ENCODE data around the gene GABARAP.

Gene GABARAP

DNA sequence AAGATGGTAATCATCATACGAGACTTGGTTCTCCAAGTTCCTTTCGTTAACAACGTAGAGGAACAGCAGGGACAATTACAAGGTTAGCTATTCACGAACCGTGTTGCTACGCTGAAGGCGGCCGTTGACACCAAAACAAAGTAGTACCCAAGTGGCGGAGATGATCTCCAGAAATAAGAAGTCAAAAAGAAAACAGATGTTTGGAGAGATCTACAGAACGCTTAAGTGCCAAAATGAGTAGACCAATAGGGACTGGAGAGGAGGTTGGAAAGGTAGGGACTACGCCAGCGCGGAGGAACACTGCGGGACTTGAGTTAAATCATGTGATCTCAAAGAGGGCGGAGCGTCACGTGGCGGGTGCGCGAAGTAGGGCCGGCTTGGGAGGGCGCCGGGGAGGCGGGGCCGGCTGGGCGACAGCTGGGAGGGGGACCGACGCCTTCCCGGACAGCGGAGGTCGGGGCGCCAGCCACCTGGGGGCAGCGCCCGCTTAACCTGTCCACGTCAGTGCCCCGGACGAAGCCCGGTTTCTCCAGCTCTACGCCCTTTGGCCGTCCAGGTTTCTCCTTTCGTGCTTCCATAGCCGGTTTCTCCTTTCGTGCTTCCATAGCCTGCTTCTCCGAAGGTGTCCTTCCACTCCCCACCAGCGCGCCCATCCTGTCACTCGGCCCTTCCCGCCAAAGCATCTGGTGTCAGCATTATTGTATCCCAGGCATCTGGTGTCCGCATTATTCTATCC lies 636 bp upstream of the GABARAP start:
- no peaks in the 10 kb centered on the region for H3K27me3 ChIP-seq (ENCODE audit: control insufficient read depth in 1 of 2, insufficient read depth in 1 of 2, low read length in 2 of 2)
- H2BK120ac ChIP-seq (ENCODE audit: low read depth, low read length), result peak overlapping the region; percentile 21
- H3K9ac ChIP-seq (ENCODE audit: low read length), result peak overlapping the region; percentile 97
- peak overlapping the region; percentile 91 for H3K4me2 ChIP-seq (ENCODE audit: low read length, poor library complexity, severe bottlenecking)
- peak overlapping the region; percentile 68 to 90 for H3K18ac ChIP-seq (ENCODE audit: low read depth in 1 of 2, low read length in 2 of 2)
- peak overlapping the region in 1 of 2 experiments; percentile 80 for H3K14ac ChIP-seq (ENCODE audit: low read length in 2 of 2)
- peak overlapping the region in 1 of 2 experiments; percentile 84 for H3K23ac ChIP-seq (ENCODE audit: low read length in 2 of 2)
- H2BK12ac ChIP-seq (ENCODE audit: low read length in 2 of 2), result peak overlapping the region; percentile 20 to 45
- H3K9me3 ChIP-seq (ENCODE audit: control insufficient read depth, low read length), result no peaks in the 10 kb centered on the region
- H2AFZ ChIP-seq (ENCODE audit: low read depth, low read length), result peak overlapping the region; percentile 78
- peak overlapping the region; percentile 54 for H4K8ac ChIP-seq (ENCODE audit: low read length)
- 1% methylated on average over 48 of the region's 49 CpGs for WGBS
- peak overlapping the region; percentile 14 for H2BK5ac ChIP-seq (ENCODE audit: low read depth, low read length, poor library complexity, severe bottlenecking)
- H3K4ac ChIP-seq (ENCODE audit: low read depth in 1 of 2, low read length in 2 of 2), result peak overlapping the region; percentile 36 to 96
- H3K79me1 ChIP-seq (replicated peaks; ENCODE audit: low read length, poor library complexity, severe bottlenecking), result peaks cover 14% of the 10 kb centered on the region
- peaks cover 32 to 47% of the 10 kb centered on the region in 2 experiments for H3K36me3 ChIP-seq (ENCODE audit: control insufficient read depth in 1 of 2, insufficient read depth in 2 of 2, low read depth in 1 of 2, low read length in 2 of 2)
- DNase-seq, result peak; percentile 97
- peak overlapping the region; percentile 4 for H4K91ac ChIP-seq (ENCODE audit: low read length)
- H2AK5ac ChIP-seq (ENCODE audit: low read length, severe bottlenecking), result peak overlapping the region; percentile 31
- H3K4me3 ChIP-seq (ENCODE audit: insufficient read depth in 1 of 2, low read depth in 1 of 2, low read length in 2 of 2), result peak overlapping the region; percentile 89 to 98
- H2BK15ac ChIP-seq (ENCODE audit: low read depth, poor library complexity, severe bottlenecking), result no peak overlapping the region
- peak overlapping the region; percentile 98 for H3K27ac ChIP-seq (ENCODE audit: low read length, poor library complexity, severe bottlenecking)
- peaks cover 15% of the 10 kb centered on the region for H3K4me1 ChIP-seq (ENCODE audit: control insufficient read depth, insufficient read depth, low read depth, low read length)

DNA sequence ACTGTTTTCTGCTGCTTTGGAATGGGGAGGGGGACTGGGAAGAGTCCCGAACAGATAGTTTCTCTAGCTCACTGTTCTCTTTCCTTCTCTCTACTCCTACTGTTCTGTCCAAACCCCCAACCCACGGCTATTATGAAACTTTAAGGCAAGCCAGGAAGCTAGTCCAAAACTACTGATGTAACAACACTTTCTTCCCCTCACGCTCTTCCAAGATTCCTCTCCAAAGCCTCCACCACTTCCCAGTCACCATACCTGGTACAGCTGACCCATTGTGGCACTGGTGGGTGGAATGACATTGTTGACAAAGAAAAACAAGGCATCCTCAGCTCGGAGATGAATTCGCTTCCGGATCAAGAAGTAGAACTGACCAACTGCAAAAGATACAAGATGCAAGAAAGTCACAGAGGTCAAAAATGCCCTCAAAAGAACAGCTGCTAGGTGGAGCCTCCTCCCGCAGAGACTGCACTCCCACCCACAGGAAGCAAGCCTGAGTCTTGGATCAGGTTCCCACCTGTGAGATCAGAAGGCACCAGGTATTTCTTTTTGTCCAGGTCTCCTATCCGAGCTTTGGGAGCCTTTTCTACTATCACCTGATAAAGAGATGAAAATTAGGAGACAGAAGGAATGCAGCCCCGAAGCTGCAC lies 1.0 kb downstream of the GABARAP start:
- no peak overlapping the region for H4K8ac ChIP-seq (ENCODE audit: low read length)
- H3K27me3 ChIP-seq (ENCODE audit: control insufficient read depth in 1 of 2, insufficient read depth in 1 of 2, low read length in 2 of 2), result no peaks in the 10 kb centered on the region
- WGBS, result 49% methylated on average over 8 of the region's 9 CpGs
- H2AK5ac ChIP-seq (ENCODE audit: low read length, severe bottlenecking), result peak overlapping the region; percentile 78
- H3K4me1 ChIP-seq (ENCODE audit: control insufficient read depth, insufficient read depth, low read depth, low read length), result peaks cover 21% of the 10 kb centered on the region
- H3K27ac ChIP-seq (ENCODE audit: low read length, poor library complexity, severe bottlenecking), result peak overlapping the region; percentile 98
- H3K79me1 ChIP-seq (replicated peaks; ENCODE audit: low read length, poor library complexity, severe bottlenecking), result peaks cover 13% of the 10 kb centered on the region
- no peak overlapping the region for H2BK15ac ChIP-seq (ENCODE audit: low read depth, poor library complexity, severe bottlenecking)
- H3K9ac ChIP-seq (ENCODE audit: low read length), result peak overlapping the region; percentile 97
- H3K18ac ChIP-seq (ENCODE audit: low read depth in 1 of 2, low read length in 2 of 2), result peak overlapping the region in 1 of 2 experiments; percentile 58
- peak overlapping the region in 1 of 2 experiments; percentile 64 for H3K14ac ChIP-seq (ENCODE audit: low read length in 2 of 2)
- H3K23ac ChIP-seq (ENCODE audit: low read length in 2 of 2), result peak overlapping the region in 1 of 2 experiments; percentile 84
- DNase-seq, result no peak
- H3K4ac ChIP-seq (ENCODE audit: low read depth in 1 of 2, low read length in 2 of 2), result peak overlapping the region in 1 of 2 experiments; percentile 89
- H3K9me3 ChIP-seq (ENCODE audit: control insufficient read depth, low read length), result no peaks in the 10 kb centered on the region
- no peak overlapping the region for H2BK12ac ChIP-seq (ENCODE audit: low read length in 2 of 2)
- no peak overlapping the region for H4K91ac ChIP-seq (ENCODE audit: low read length)
- peaks cover 34 to 47% of the 10 kb centered on the region in 2 experiments for H3K36me3 ChIP-seq (ENCODE audit: control insufficient read depth in 1 of 2, insufficient read depth in 2 of 2, low read depth in 1 of 2, low read length in 2 of 2)
- H2BK120ac ChIP-seq (ENCODE audit: low read depth, low read length), result no peak overlapping the region
- H2AFZ ChIP-seq (ENCODE audit: low read depth, low read length), result no peak overlapping the region
- H3K4me2 ChIP-seq (ENCODE audit: low read length, poor library complexity, severe bottlenecking), result peak overlapping the region; percentile 92
- no peak overlapping the region for H2BK5ac ChIP-seq (ENCODE audit: low read depth, low read length, poor library complexity, severe bottlenecking)
- peak overlapping the region; percentile 89 to 98 for H3K4me3 ChIP-seq (ENCODE audit: insufficient read depth in 1 of 2, low read depth in 1 of 2, low read length in 2 of 2)

DNA sequence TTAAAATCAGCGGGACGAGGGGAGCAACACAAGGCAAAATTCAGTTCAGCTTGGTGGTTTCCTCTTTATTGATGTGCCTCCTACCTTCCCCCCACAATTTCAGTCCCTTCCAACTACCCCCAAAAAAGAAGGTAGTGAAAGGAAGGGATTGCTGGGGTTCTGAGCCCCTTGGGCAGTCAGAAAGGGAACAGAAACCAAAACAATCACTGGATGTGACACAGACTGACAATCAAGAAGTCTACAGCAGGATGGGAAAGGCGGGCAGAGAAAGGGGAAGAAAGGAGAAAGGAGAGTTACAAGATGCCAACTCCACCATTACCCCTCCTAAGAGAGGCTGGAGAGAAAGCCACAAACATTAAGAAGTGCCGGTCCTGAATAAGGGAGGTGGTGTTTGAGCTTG lies 1.9 kb downstream of the GABARAP start:
- Histone ChIP-seq H3K9me3 (ENCODE audit: control insufficient read depth, low read length) (no peaks in the 10 kb centered on the region), H3K4me3 (ENCODE audit: insufficient read depth in 1 of 2, low read depth in 1 of 2, low read length in 2 of 2) (peak overlapping the region in 1 of 2 experiments; percentile 89), H2AK5ac (ENCODE audit: low read length, severe bottlenecking) (peak overlapping the region; percentile 60), H3K23ac (ENCODE audit: low read length in 2 of 2) (no peak overlapping the region), H3K4me1 (ENCODE audit: control insufficient read depth, insufficient read depth, low read depth, low read length) (peaks cover 30% of the 10 kb centered on the region), H3K27me3 (ENCODE audit: control insufficient read depth in 1 of 2, insufficient read depth in 1 of 2, low read length in 2 of 2) (no peaks in the 10 kb centered on the region), H3K4me2 (ENCODE audit: low read length, poor library complexity, severe bottlenecking) (peak overlapping the region; percentile 59), H3K79me1 (replicated peaks; ENCODE audit: low read length, poor library complexity, severe bottlenecking) (peaks cover 9% of the 10 kb centered on the region), H2BK15ac (ENCODE audit: low read depth, poor library complexity, severe bottlenecking) (no peak overlapping the region), H2BK120ac (ENCODE audit: low read depth, low read length) (no peak overlapping the region), H3K18ac (ENCODE audit: low read depth in 1 of 2, low read length in 2 of 2) (no peak overlapping the region), H2BK12ac (ENCODE audit: low read length in 2 of 2) (no peak overlapping the region), H2BK5ac (ENCODE audit: low read depth, low read length, poor library complexity, severe bottlenecking) (no peak overlapping the region), H4K8ac (ENCODE audit: low read length) (no peak overlapping the region), H3K36me3 (ENCODE audit: control insufficient read depth in 1 of 2, insufficient read depth in 2 of 2, low read depth in 1 of 2, low read length in 2 of 2) (peaks cover 37 to 49% of the 10 kb centered on the region in 2 experiments), H3K27ac (ENCODE audit: low read length, poor library complexity, severe bottlenecking) (no peak overlapping the region), H3K4ac (ENCODE audit: low read depth in 1 of 2, low read length in 2 of 2) (no peak overlapping the region), H3K14ac (ENCODE audit: low read length in 2 of 2) (no peak overlapping the region), H4K91ac (ENCODE audit: low read length) (no peak overlapping the region), H2AFZ (ENCODE audit: low read depth, low read length) (no peak overlapping the region), H3K9ac (ENCODE audit: low read length) (peak overlapping the region; percentile 97)
- DNase-seq, result no peak
- WGBS, result 72% methylated on average over 4 of the region's 4 CpGs
